Measurements from ENCODE around the gene PLEKHM3. TPM values are rescaled to one million over a fixed set of nuclear protein-coding genes. Genes with fewer than 3 reads are reported as not detected.

The PLEKHM3 gene
- total and polyA plus RNA-seq, 2 donors (not counting 1 experiment from before 2014, with no cell fraction given), result 5.3 to 20.1 TPM

- no peaks in the 10 kb centered on the region for H3K9me3 ChIP-seq (ENCODE audit: control insufficient read depth, insufficient read depth, low read depth, low read length)
- no peak for DNase-seq (ENCODE audit: low read depth in 2 of 2)
- H3K4me3 ChIP-seq (replicated peaks in 1 of 4; ENCODE audit: control extremely low read depth in 1 of 4, insufficient read depth in 1 of 4, low read depth in 3 of 4, low read length in 4 of 4), result no peak overlapping the region
- no peak overlapping the region for H3K4me2 ChIP-seq (ENCODE audit: extremely low read depth, insufficient read depth, low read length)
- H3K27ac ChIP-seq (ENCODE audit: insufficient read depth, low read length), result no peak overlapping the region
- no peak overlapping the region for H3K9ac ChIP-seq (ENCODE audit: insufficient read depth, low read length)
- TF ChIP-seq CTCF (conservative IDR thresholded peaks at IDR 0.05 in 1 of 2, IDR thresholded peaks at IDR 0.05 in 1 of 2; ENCODE audit: low read depth in 1 of 2, low read length in 2 of 2) (no peak), EZH2 (IDR thresholded peaks at IDR 0.05; ENCODE audit: low read length, missing control alignments) (no peak)
- H2AFZ ChIP-seq (ENCODE audit: low read length), result no peak overlapping the region
- H4K20me1 ChIP-seq (ENCODE audit: control insufficient read depth, extremely low read depth, insufficient read depth, low read length), result no peaks in the 10 kb centered on the region
- no peaks in the 10 kb centered on the region for H3K4me1 ChIP-seq (ENCODE audit: control insufficient read depth, extremely low read depth, insufficient read depth, low read length)
- H3K27me3 ChIP-seq (ENCODE audit: control insufficient read depth, insufficient read depth, low read length), result no peaks in the 10 kb centered on the region
- no peaks in the 10 kb centered on the region for H3K79me2 ChIP-seq (ENCODE audit: control insufficient read depth, insufficient read depth, low read length)
- no peaks in the 10 kb centered on the region for H3K36me3 ChIP-seq (ENCODE audit: control insufficient read depth, insufficient read depth, low read length)
Observed at GRCh38 chr2:207956771-207957170, 68.6 kb downstream of the PLEKHM3 start.

GRCh38 chr2:207955456-207955855 is 69.9 kb downstream of the PLEKHM3 start:
- H3K9me3 ChIP-seq (ENCODE audit: control insufficient read depth, insufficient read depth, low read depth, low read length), result no peaks in the 10 kb centered on the region
- H3K4me3 ChIP-seq (replicated peaks in 1 of 4; ENCODE audit: control extremely low read depth in 1 of 4, insufficient read depth in 1 of 4, low read depth in 3 of 4, low read length in 4 of 4), result no peak overlapping the region
- no peaks in the 10 kb centered on the region for H3K79me2 ChIP-seq (ENCODE audit: control insufficient read depth, insufficient read depth, low read length)
- H3K27ac ChIP-seq (ENCODE audit: insufficient read depth, low read length), result no peak overlapping the region
- H3K9ac ChIP-seq (ENCODE audit: insufficient read depth, low read length), result no peak overlapping the region
- DNase-seq (ENCODE audit: low read depth in 2 of 2), result no peak
- no peak for TF ChIP-seq EZH2 (IDR thresholded peaks at IDR 0.05; ENCODE audit: low read length, missing control alignments)
- TF ChIP-seq CTCF (conservative IDR thresholded peaks at IDR 0.05 in 1 of 2, IDR thresholded peaks at IDR 0.05 in 1 of 2; ENCODE audit: low read depth in 1 of 2, low read length in 2 of 2), result no peak
- no peaks in the 10 kb centered on the region for H3K4me1 ChIP-seq (ENCODE audit: control insufficient read depth, extremely low read depth, insufficient read depth, low read length)
- H3K36me3 ChIP-seq (ENCODE audit: control insufficient read depth, insufficient read depth, low read length), result no peaks in the 10 kb centered on the region
- H3K27me3 ChIP-seq (ENCODE audit: control insufficient read depth, insufficient read depth, low read length), result no peaks in the 10 kb centered on the region
- no peak overlapping the region for H2AFZ ChIP-seq (ENCODE audit: low read length)
- no peaks in the 10 kb centered on the region for H4K20me1 ChIP-seq (ENCODE audit: control insufficient read depth, extremely low read depth, insufficient read depth, low read length)
- H3K4me2 ChIP-seq (ENCODE audit: extremely low read depth, insufficient read depth, low read length), result no peak overlapping the region

GRCh38 chr2:207953354-207953753 is 72.0 kb downstream of the PLEKHM3 start:
- Histone ChIP-seq H3K79me2 (ENCODE audit: control insufficient read depth, insufficient read depth, low read length) (no peaks in the 10 kb centered on the region), H3K9me3 (ENCODE audit: control insufficient read depth, insufficient read depth, low read depth, low read length) (no peaks in the 10 kb centered on the region), H3K4me1 (ENCODE audit: control insufficient read depth, extremely low read depth, insufficient read depth, low read length) (no peaks in the 10 kb centered on the region), H3K27me3 (ENCODE audit: control insufficient read depth, insufficient read depth, low read length) (no peaks in the 10 kb centered on the region), H3K4me3 (replicated peaks in 1 of 4; ENCODE audit: control extremely low read depth in 1 of 4, insufficient read depth in 1 of 4, low read depth in 3 of 4, low read length in 4 of 4) (no peak overlapping the region), H4K20me1 (ENCODE audit: control insufficient read depth, extremely low read depth, insufficient read depth, low read length) (no peaks in the 10 kb centered on the region), H2AFZ (ENCODE audit: low read length) (no peak overlapping the region), H3K36me3 (ENCODE audit: control insufficient read depth, insufficient read depth, low read length) (no peaks in the 10 kb centered on the region), H3K27ac (ENCODE audit: insufficient read depth, low read length) (no peak overlapping the region), H3K4me2 (ENCODE audit: extremely low read depth, insufficient read depth, low read length) (no peak overlapping the region), H3K9ac (ENCODE audit: insufficient read depth, low read length) (no peak overlapping the region)
- no peak for DNase-seq (ENCODE audit: low read depth in 2 of 2)
- TF ChIP-seq CTCF (conservative IDR thresholded peaks at IDR 0.05 in 1 of 2, IDR thresholded peaks at IDR 0.05 in 1 of 2; ENCODE audit: low read depth in 1 of 2, low read length in 2 of 2), result no peak
- TF ChIP-seq EZH2 (IDR thresholded peaks at IDR 0.05; ENCODE audit: low read length, missing control alignments), result no peak

Measured in fibroblast of lung (primary cell).